ENCODE data around the gene RTP3. TPM values are rescaled to one million over a fixed set of nuclear protein-coding genes. Genes with fewer than 3 reads are reported as not detected.

Gene RTP3
- total and polyA plus RNA-seq, 2 of the 4 experiments (the other 2 are of a cell fraction), result 0.18 to 0.26 TPM

DNA sequence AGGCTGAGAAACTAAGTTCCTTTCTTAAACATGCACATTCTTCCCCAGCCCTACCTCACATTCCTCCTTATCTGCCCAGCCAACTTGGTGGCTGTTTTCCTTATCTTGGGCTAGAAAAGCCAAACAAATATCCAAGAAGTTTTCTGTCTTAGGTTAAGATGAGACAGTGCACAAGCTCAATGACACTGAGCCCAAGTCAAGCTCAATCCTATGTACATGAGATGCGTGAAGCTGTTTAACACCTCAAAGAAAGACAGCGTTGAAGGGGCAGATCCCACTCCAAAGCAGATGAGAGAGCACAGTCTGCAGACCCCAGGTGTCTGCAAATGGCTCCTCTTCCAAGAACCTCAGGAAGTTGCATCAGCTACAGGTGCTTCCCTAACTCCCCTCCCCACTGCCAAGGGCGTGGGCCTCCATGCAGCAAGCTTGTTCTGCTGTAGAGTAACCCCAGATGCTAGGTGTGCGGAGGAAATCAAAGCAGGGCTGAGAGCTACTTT, 51.7 kb downstream of the RTP3 start:
- ChIA-PET POLR2A (ENCODE audit: unreplicated experiment) (no interaction called here), CTCF (no interaction called here)
- Histone ChIP-seq H3K27me3 (ENCODE audit: control insufficient read depth, insufficient read depth, low read length) (no peaks in the 10 kb centered on the region), H3K4ac (ENCODE audit: low read depth, low read length) (peak overlapping the region; percentile 84), H4K91ac (ENCODE audit: insufficient read depth, low read depth, low read length) (peak overlapping the region; percentile 92), H3K18ac (ENCODE audit: low read depth, low read length) (peak overlapping the region; percentile 48; the same call in 1 of the 2 replicates), H2BK5ac (ENCODE audit: low read depth, low read length, poor library complexity, severe bottlenecking) (peak overlapping the region; percentile 76), H4K8ac (ENCODE audit: low read depth in 2 of 2, low read length in 2 of 2) (peak overlapping the region; percentile 32 to 62; a peak in 3 of 4 replicates), H2BK120ac (ENCODE audit: low read depth, low read length) (peak overlapping the region; percentile 81), H3K23ac (ENCODE audit: low read depth, low read length) (peak overlapping the region; percentile 62; the same call in 1 of the 2 replicates), H3K27ac (ENCODE audit: insufficient read depth, low read length) (0 out of 2 replicates have a peak overlapping the region, but pooled peaks have one; percentile 0), H2AK5ac (ENCODE audit: low read depth, low read length) (peak overlapping the region; percentile 37), H3K4me2 (ENCODE audit: low read depth, low read length) (no peak overlapping the region), H2BK15ac (ENCODE audit: low read depth, low read length) (peak overlapping the region; percentile 55; the same call in 2 of the 3 replicates), H3K36me3 (ENCODE audit: control insufficient read depth, insufficient read depth, low read length) (peaks cover 15% of the 10 kb centered on the region), H3K4me3 (ENCODE audit: insufficient read depth, low read depth, low read length) (no peak overlapping the region), H4K5ac (ENCODE audit: low read depth, low read length) (peak overlapping the region; percentile 24; the same call in 1 of the 2 replicates), H2AK9ac (replicated peaks; ENCODE audit: low read depth, low read length, poor library complexity) (no peak overlapping the region), H2AFZ (replicated peaks; ENCODE audit: low read length, poor library complexity) (no peak overlapping the region), H3K56ac (ENCODE audit: extremely low read depth, insufficient read depth, low read length) (no peak overlapping the region), H3K9me1 (ENCODE audit: insufficient read depth, low read length) (peaks cover 20% of the 10 kb centered on the region), H4K20me1 (ENCODE audit: insufficient read depth, low read length) (no peaks in the 10 kb centered on the region), H3K9ac (ENCODE audit: low read depth, low read length) (no peak overlapping the region), H3K79me1 (ENCODE audit: low read depth in 1 of 2, low read length in 2 of 2) (peaks cover 0 to 15% of the 10 kb centered on the region in 2 experiments; a peak in 3 of 4 replicates), H2BK20ac (ENCODE audit: low read depth, low read length) (peak overlapping the region; percentile 58), H3K9me3 (ENCODE audit: control insufficient read depth, insufficient read depth, low read length) (no peaks in the 10 kb centered on the region), H3K14ac (replicated peaks; ENCODE audit: low read depth, low read length) (peak overlapping the region; percentile 30), H3K4me1 (ENCODE audit: control insufficient read depth, insufficient read depth, low read length) (peaks cover 23% of the 10 kb centered on the region)
- WGBS, 2 experiments (ENCODE audit: extremely low coverage in 2 of 2, insufficient read length in 1 of 2), result no CpG with 5 or more reads among the region's 4 CpGs
- intact Hi-C loops (cut with micrococcal nuclease) (no loop called here), in situ Hi-C loops (cut with MboI; ENCODE audit: low sequenced_read_pairs) (no loop called here), dilution Hi-C loops (cut with HindIII; ENCODE audit: low sequenced_read_pairs, unreplicated experiment) (no loop called here)
- DNase-seq, result no peak
- peak; percentile 31; the same call in 1 of the 2 replicates for ATAC-seq (ENCODE audit: low read depth)
- no peak for TF ChIP-seq RAD21 (IDR thresholded peaks at IDR 0.05; ENCODE audit: low read length)
- TF ChIP-seq CTCF (conservative IDR thresholded peaks at IDR 0.05; ENCODE audit: low read depth, low read length), result no peak
- TF ChIP-seq RCOR1 (IDR thresholded peaks at IDR 0.05; ENCODE audit: insufficient replicate concordance, low read length), result no peak
- TF ChIP-seq NFE2L2 (IDR thresholded peaks at IDR 0.05; ENCODE audit: low read depth, low read length), result no peak
- no peak for TF ChIP-seq RFX5 (IDR thresholded peaks at IDR 0.05; ENCODE audit: low read depth, low read length)
- TF ChIP-seq, protein P1, sequence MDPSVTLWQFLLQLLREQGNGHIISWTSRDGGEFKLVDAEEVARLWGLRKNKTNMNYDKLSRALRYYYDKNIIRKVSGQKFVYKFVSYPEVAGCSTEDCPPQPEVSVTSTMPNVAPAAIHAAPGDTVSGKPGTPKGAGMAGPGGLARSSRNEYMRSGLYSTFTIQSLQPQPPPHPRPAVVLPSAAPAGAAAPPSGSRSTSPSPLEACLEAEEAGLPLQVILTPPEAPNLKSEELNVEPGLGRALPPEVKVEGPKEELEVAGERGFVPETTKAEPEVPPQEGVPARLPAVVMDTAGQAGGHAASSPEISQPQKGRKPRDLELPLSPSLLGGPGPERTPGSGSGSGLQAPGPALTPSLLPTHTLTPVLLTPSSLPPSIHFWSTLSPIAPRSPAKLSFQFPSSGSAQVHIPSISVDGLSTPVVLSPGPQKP (IDR thresholded peaks at IDR 0.05; ENCODE audit: borderline replicate concordance, low read depth, low read length), result no peak
- TF ChIP-seq MAFK (IDR thresholded peaks at IDR 0.05; ENCODE audit: low read depth, low read length), result no peak
- TF ChIP-seq CHD1 (IDR thresholded peaks at IDR 0.05; ENCODE audit: low read depth, low read length), result no peak
- TF ChIP-seq MAZ (IDR thresholded peaks at IDR 0.05; ENCODE audit: borderline replicate concordance, low read depth, low read length), result no peak
- TF ChIP-seq FOS (IDR thresholded peaks at IDR 0.05; ENCODE audit: low read depth, low read length), result no peak
- no peak for TF ChIP-seq SMC3 (IDR thresholded peaks at IDR 0.05; ENCODE audit: low read depth, low read length)
- TF ChIP-seq MXI1 (IDR thresholded peaks at IDR 0.05; ENCODE audit: borderline replicate concordance, low read depth, low read length), result no peak
- no peak for TF ChIP-seq POLR2A (IDR thresholded peaks at IDR 0.05; ENCODE audit: low read depth, low read length)
- no peak for TF ChIP-seq BHLHE40 (IDR thresholded peaks at IDR 0.05; ENCODE audit: low read depth, low read length)
- TF ChIP-seq, protein P2, sequence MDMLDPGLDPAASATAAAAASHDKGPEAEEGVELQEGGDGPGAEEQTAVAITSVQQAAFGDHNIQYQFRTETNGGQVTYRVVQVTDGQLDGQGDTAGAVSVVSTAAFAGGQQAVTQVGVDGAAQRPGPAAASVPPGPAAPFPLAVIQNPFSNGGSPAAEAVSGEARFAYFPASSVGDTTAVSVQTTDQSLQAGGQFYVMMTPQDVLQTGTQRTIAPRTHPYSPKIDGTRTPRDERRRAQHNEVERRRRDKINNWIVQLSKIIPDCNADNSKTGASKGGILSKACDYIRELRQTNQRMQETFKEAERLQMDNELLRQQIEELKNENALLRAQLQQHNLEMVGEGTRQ (IDR thresholded peaks at IDR 0.05; ENCODE audit: low read depth, low read length), result no peak
- no peak for TF ChIP-seq CEBPB (IDR thresholded peaks at IDR 0.05; ENCODE audit: low read depth, low read length)
- no TSS peak for BruUV-seq (replicated peaks)

All from IMR-90 (cell line).